Left kidney (tissue), 8 donors: Measurements from ENCODE around the gene APOH. TPM values are rescaled to one million over a fixed set of nuclear protein-coding genes. Genes with fewer than 3 reads are reported as not detected.
A peak's percentile ranks its signal among the peaks of the same experiment; 100 is the strongest.
"Not testable (repeated sequence)": the region's sequence is repeated elsewhere in the genome, so short reads cannot be mapped to it uniquely, and the experiment has no call there.

Experiments
- DNase-seq: peaks from one replicate; pipeline ENCODE4 v3.0.0-alpha.2; 2013
- long read RNA-seq, 8 donors: transcript quantifications; one replicate each; lab custom pipeline, GENCODE V29; 2026
- polyA plus RNA-seq: library from polyadenylated mRNA; unstranded; fragments of 120-200 nt; gene quantifications from one replicate; pipeline ENCODE4 v1.2.1, GENCODE V29; 2013; ENCODE audit not compliant: insufficient read length

Gene APOH, protein sequence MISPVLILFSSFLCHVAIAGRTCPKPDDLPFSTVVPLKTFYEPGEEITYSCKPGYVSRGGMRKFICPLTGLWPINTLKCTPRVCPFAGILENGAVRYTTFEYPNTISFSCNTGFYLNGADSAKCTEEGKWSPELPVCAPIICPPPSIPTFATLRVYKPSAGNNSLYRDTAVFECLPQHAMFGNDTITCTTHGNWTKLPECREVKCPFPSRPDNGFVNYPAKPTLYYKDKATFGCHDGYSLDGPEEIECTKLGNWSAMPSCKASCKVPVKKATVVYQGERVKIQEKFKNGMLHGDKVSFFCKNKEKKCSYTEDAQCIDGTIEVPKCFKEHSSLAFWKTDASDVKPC
- not detected for polyA plus RNA-seq
- long read RNA-seq, donor 1: 0 reads
- long read RNA-seq, donor 2, partial matches to known transcripts: 0 of 1 reads
- long read RNA-seq, donor 2, other reads (novel, unspliced or antisense): 0 of 1 reads
- long read RNA-seq, donor 3: 0 reads
- long read RNA-seq, donor 4: 0 reads
- long read RNA-seq, donor 5: 0 reads
- long read RNA-seq, donor 6: 0 reads
- long read RNA-seq, donor 7: 0 reads
- long read RNA-seq, donor 8, partial matches to known transcripts: 0 of 1 reads
- long read RNA-seq, donor 8, other reads (novel, unspliced or antisense): 0 of 1 reads

DNA sequence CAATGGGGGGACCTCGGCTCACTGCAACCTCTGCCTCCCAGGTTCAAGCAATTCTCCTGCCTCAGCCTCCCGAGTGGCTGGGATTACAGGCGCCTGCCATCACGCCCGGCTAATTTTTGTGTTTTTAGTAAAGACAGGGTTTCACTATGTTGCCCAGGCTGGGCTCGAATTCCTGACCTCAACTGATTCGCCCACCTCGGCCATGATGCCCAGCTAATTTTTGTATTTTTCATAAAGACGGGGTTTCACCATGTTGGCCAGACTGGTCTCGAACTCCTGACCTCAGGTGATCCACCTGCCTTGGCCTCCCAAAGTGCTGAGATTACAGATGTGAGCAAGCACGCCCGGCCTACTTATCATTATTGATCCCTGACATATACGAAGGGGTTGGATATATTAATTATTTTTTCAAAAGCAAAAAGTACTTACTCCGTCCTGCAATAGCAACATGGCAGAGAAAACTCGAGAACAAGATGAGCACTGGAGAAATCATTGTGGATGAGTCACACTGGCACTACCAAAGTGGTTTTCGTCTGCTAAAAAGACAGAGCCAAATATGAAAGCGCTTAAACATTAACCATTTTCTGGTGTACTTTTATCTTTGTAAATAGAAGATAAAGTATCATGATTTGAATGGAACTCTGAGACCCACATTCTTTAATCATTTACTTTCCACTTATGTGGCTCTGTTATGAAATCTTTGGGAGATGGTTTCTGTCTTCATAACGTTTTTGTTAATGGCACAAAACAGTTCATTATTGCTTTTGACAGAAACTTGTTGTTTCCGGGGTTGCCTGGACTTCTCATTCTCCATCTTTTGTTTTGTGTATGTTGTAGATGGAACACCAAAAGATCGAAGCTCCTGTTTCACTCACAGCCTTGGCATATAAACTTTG, at the start of gene APOH:
Gene APOH (minus strand): TSS at position 529 of the 896 bp plus-strand sequence. CDS start 36 bp downstream, at position 493.
- DNase-seq: no peak

DNA sequence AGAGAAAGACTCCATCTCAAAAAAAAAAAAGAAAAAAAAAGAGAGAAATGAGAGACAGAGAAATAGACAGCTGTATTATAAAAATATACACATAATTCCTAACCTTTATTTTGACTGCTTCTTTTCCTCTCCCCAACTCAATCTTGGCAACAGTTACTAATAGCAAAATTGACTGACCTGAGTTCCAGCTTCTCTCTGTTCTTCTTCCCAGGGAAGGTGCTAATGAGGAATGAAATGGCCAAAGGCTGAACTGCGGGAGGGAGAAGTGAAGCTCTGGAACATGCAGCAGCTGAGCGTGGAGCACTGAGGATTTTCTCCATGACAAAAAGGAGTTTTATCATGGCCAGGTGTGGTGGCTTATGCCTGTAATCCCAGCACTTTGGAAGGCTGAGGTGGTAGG, 48.0 kb upstream of the APOH start:
- no peak for DNase-seq

DNA sequence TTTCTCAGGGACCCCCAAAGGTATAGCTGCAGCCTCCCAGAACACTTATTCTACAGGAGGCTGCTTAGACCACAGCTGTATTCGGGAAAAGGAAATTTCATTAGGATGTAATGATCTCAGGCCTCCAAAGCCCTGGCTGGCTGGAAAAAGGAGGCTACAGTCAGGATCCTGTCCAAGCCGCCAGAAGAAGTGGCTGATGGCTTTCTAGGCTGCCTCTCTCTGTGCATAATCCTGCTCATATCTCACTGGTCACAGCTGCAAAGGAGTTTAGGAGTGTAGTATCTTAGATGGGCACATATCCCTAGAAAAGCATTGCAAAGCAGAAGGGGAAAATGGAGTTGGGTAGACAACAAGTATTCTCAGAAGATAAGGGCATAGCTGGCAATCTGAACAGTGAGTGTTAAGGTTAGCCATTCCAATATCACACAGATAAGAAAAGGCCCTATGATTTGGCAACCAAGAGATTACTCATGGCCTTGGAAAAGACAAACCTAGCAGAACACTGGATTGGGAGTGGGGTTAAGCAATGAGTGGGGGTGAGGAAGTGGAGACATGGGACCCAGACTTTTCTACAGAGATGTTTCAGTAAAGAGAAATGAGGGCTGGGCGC, 47.2 kb upstream of the APOH start:
- DNase-seq: no peak

DNA sequence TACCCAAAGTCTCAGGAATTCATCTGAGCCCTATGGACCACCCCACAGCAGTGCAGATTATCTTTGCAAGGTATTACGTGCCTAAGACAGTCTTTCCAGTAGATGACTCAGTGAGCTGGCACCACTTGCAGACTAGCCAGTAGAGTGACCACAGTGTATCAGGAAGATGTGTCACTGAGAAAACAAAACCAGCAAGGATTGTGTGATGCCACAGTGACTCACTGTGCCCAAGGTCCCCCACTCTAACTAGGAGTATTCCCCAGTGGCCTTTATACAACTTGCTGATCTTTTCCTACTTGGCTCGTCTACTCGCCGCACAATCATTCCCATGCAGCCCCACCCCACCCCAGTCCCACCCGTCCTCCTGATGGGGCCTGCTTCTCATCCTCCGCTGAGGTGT, 46.4 kb upstream of the APOH start:
- DNase-seq: no peak

DNA sequence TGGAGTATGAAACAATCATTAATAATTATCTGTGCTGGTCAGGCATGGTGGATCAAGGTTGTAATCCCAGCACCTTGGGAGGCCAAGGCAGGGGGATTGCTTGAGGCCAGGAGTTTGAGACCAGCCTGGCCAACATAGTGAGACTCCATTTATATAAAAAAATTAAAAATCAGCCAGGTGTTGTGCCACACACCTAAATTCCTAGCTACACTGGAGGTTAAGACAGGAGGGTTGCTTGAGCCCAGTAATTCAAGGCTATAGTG, 44.3 kb upstream of the APOH start:
- no peak for DNase-seq

DNA sequence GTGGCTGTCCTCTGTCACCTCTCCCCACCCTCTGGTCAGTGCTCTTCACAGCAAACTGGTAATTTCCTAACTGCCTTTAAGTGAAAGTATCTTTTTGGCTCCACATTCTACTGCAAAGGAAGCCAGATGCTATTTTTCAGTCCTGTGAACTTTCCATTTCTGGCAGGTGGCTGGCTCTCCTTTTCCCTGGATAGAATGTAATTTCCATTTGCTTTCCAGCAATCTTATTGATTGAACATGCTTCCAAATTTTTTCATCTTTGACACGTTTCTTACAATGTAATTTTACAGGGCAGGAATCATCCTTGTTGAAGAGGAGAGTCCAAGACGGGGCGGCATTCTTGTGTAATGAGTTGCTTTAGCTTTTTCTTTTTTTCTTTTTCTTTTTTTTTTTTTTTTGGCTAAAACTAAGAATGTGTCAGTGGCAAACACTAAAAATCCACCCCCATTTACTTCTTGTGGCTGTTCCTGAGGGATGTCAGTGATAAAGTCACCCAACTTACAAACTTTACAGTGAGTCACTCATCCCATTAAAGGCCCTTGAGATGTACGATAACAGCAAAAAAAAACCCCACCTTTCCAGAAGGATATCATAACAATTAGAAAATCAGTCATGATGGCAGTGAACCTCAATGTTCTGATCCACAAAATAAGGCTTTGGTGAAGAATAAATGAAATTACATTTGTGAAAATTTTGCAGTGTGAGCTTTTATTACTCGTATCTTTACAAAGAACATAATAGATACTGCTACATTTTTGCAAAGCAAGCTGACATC, 43.8 kb upstream of the APOH start:
- no peak for DNase-seq

DNA sequence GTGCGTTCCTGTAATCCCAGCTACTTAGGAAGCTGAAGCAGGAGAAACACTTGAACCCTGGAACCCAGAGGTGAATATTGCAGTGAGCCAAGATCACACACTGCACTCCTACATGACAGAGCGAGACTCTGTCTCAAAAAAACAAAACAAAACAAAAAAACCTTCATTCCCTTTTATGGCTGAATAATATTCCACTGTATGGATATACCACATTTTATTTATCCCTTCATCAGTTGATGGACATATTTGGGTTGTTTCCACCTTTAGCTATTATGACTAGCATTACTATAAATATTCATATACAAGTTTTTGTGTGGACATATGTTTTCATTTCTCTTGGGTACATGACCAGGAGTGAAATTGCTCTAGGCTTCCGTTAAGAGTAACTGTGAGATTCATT, 42.3 kb upstream of the APOH start:
- DNase-seq: no peak

DNA sequence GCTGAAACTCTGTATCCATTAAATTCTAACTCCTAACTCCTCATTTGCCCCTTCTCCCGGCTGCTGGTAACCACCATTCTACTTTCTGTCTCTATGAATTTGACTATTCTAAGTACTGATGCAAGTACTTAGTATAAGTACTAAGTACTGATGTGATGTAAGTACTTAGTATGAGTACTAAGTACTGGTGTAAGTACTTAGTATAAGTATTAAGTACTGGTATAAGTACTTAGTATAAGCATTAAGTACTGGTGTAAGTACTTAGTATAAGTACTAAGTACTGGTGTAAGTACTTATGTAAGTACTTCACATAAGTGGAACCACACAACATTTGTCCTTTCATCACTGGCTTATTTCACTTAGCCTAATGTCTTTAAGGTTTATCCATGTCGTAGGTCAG, 40.9 kb upstream of the APOH start:
- DNase-seq: no peak

DNA sequence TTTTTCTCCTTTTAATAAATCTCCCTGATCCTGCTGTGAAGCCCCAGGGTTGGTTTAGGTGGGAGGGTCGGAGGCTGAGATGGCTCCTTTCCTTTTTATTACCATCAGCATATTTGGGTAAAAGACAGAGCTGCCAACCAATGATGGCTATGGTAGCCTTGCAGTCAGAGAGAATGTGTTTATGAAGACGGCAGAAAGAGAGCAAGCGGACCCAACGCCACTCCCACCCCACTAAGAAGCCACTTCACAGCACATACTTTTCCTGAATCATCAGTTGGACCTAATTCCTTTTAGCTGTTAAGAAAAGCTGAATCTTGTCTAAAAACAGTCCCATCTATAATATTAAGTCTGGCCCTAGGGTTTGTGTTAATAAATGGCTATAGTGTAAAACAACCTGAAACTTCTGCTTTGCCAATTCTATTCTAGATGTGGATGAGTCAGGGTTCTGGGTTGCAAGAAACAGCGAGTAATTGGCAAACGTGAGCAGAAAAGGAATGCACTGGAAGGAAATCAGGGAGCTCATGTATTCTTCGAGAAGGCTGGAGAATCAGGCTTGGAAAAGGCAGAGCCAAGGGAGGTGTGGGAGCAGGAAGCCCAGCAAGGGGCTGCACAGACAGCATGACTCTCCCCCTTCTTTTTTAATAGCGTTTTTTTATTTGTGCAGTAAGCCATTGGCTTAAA, 39.2 kb upstream of the APOH start:
- no peak for DNase-seq

DNA sequence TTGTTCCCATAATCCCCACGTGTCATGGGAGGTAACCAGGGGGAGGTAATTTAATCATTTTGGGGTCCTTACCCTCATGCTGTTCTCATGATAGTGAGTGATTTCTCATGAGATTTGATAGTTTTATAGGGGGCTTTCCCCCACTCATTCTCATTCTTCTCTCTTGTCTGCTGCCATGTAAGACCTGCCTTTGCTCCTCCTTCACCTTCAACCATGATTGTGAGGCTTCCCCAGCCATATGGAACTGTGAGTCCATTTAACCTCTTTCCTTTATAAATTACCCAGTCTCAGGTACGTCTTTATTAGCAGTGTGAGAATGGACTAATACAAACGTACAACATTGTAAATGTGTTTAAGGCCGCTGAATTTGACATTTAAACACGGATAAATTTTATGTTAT, 35.5 kb upstream of the APOH start:
- no peak for DNase-seq

DNA sequence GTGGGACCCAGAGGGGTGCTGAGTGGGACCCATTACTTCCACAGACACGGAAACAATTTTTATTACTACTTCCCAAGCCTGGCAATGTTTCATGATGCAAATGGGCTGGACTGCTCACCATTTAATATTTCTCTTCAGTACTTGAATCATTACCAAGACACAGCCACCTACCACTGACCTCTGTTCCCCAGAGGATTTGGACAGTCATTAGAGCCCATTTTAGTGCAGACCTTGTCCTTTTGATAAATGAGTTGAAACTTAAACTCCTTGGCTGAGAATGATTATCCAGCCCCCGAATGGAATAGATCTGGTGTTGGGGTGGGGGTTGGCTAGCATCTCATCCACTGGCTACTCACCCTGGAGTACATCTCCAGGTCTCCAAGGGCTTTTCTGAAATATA, 33.6 kb upstream of the APOH start:
- no peak for DNase-seq

DNA sequence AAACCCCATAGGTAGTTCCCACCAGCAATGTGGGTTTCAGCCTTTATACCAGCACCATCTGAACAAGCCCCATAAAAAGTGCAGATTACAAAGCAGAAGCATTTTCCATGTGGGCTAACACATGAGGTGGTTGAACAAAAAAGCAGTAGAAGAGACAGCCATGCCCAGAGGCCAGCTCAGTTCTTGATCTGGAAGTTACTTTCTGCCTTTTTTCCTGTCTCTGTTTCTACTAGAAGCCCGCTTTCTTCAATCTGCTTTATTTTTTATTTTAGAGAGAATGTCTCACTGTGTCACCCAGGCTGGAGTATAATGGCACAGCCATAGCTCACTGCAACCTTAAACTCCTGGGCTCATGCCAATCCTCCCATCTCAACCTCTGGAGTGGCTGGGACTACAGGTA, 31.5 kb upstream of the APOH start:
- DNase-seq: no peak

DNA sequence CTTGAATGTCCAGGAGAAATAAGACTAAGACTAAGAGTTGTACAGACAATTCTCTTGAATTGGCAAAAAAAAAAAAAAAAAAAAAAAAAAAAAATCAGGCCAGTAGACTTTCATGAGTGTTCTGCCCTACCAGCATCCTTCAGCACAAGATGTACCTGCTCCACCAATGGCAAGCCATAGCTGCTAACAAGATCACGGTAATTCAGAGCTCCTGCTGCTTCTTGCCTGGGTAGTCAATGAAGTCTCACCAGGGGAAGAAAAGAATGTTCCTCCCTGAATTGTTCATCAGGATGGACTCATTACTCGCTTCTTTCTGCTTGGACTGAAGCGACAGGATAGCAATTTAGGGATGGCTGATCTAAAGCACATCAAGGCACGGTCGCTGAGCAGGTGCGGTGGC, 31.1 kb upstream of the APOH start:
- DNase-seq: no peak

DNA sequence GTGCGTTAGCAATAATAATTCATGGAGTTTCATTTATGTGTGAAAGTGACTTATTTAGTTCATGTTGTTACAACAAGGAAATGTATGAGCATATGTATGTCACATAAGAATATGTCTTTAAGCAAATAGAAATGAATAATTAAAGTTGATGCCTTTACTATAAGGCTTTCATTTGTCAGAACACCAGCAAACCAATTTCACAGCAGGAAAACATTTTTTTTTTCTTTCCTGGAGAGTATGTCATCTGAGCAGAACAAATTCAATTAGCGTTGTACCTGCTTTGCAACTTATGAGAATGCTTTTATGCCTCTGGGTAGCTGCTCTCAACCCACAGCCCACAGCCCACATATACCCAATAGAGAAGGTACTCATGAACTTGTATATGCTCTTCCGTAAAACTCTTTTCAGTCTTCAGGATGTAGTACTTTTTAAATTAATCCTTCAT, 26.3 kb upstream of the APOH start:
- DNase-seq: no peak

DNA sequence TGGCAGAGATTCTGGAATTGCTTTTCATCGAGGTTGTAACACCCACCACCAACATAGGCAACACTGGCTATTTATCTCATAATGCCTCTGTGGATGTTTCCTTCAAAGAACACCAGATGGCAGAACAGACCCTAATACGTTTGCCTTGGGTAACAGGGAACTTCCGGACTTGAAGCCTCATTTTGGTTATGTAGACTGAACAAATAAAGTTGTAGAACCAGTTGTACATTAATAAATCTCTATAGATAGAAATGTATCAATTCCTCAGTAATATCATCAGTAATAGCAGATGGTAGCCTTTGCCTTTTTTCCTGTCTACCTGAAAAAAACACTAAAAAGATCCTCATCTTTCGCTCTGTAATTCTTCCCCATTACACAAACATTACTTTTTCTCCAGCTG, 25.9 kb upstream of the APOH start:
- DNase-seq: peak; percentile 82

DNA sequence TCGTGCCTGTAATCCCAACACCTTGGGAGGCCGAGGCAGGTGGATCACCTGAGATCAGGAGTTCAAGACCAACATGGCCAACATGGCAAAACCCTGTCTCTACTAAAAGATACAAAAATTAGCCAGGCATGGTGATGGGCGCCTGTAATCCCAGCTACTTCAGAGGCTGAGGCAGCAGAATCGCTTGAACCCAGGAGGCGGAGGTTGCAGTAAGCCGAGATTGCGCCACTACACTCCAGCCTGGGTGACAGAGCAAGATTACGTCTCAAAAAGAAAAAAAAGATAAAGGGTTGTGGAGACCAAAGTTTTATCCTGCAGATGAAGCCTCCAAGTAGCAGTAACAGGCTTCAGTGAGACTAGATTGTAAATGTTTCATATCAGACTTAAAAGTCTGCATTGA, 24.2 kb upstream of the APOH start:
- not testable (repeated sequence) for DNase-seq

DNA sequence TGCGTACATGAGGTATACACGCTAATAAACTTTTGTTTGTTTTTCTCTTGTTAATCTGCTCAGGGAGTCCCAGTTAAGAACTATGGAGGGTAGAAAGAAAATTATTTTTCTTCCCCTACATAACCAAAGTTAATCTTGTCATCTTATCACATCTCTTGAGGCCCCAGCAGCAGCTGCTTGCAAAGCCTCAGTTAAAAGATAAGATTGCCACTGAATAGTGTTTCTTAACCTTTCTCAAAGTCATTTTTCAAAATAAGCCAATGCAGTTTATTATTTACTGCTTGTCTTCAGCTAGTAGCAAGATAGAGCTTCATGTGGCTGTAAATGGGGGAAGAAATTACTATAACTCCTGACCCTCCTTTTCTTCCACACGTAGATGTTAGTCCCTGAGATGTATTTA, 21.5 kb upstream of the APOH start:
- no peak for DNase-seq

DNA sequence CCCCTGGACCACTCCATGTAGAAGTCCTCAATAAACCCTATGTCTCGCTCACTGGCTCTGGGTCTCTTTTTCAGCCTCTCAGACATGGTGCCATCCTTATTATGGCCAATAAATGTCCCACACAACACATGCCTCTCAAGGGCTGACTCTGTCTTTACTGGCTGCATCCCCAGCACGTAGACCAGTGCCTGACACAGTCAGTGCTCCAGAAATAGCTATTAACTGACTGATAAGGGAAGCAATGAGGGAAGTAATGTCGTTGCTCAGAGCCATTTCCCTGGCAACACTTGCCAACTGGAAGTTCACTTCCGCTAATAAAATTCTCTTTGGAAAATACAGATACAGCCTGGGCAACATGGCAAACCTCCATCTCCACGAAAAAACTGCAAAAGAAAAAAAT, 19.1 kb upstream of the APOH start:
- DNase-seq: no peak

DNA sequence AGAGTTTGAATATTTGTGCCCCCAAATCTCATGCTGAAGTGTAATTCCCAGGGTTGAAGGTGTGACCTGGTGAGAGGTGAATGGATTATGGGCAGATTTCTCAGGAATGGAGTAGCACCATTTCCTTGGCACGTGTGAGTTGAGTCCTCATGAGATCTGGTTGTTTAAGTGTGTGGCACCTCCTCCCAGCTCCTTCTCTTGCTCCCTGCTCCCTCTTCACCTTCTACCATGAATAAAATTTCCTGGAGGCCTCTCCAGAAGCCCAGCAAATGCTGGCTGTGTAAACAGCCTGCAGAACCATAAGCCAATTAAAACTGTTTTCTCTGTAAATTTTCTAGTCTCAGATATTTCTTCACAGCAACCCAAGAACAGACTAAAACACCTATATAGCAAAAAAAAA, 12.6 kb upstream of the APOH start:
- no peak for DNase-seq

DNA sequence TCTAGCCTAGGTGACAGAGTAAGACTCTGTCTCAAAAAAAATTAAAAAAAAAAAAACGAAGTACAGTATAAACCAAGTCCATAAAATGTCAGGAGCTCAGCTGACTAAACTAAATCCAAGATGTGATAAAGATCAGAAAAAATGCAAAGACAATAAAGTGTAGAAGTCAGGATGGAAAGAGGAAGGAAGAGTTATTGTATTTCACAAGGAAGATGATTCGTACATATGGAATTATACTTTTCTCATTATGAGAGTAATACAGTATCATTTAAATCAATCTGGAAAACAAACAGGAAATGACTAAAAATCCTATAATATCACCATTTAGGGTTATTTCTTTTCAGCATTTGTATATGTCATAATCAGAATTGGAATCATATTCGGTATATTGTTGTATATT, 11.4 kb upstream of the APOH start:
- DNase-seq: no peak

DNA sequence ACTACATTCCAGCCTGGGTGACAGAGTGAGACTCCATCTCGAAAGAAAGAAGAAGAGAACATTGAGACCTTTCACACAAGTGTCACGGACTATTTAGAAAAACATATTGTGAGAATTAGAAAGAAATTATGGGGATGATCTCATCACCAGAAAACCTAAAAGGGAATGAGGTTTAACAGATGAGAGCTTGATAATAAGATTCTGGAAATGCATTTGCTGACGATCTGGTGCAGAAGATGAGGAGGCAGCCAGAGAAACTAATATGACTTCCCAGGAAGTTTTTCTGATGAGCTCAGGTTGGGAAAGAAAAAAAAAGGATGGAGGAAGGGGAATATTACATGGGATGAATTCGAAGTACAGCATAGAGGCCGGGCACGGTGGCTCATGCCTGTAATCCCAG, 10.8 kb upstream of the APOH start:
- DNase-seq: no peak
